Lower lobe of right lung (tissue), 2 donors: ENCODE data around the gene BCKDHB. TPM values are rescaled to one million over a fixed set of nuclear protein-coding genes. Genes with fewer than 3 reads are reported as not detected.

Source experiments
- ATAC-seq, 2 donors: fragments of 200-7000 bp; cut with Tn5 transposase; one replicate each; pipeline ENCODE4 v1.9.1; 2020 to 2022; ENCODE audit warnings: mild to moderate bottlenecking in 2 of 2, moderate library complexity in 2 of 2
- DNase-seq: peaks from one replicate; pipeline ENCODE4 v3.0.0-alpha.2; 2020
- H3K27ac ChIP-seq: fragments of 200-600 bp; one replicate; pipeline ENCODE4 v1.8.0; 2022
- H3K27me3 ChIP-seq: fragments of 200-600 bp; one replicate; pipeline ENCODE4 v1.8.0; 2022; ENCODE audit warnings: low read depth
- H3K36me3 ChIP-seq: fragments of 200-600 bp; one replicate; pipeline ENCODE4 v1.8.0; 2022; ENCODE audit warnings: mild to moderate bottlenecking
- H3K4me1 ChIP-seq: fragments of 200-600 bp; one replicate; pipeline ENCODE4 v1.8.0; 2022
- H3K4me3 ChIP-seq: fragments of 200-600 bp; one replicate; pipeline ENCODE4 v1.8.0; 2022; ENCODE audit warnings: mild to moderate bottlenecking
- H3K9me3 ChIP-seq: fragments of 200-600 bp; one replicate; pipeline ENCODE4 v1.8.0; 2022
- CTCF ChIP-seq: fragments of 200-600 bp; IDR thresholded peaks from one replicate; pipeline ENCODE4 v1.8.0; 2022; ENCODE audit warnings: antibody characterized with exemption, mild to moderate bottlenecking
- intact Hi-C: fragments of 100-400 bp; cut with DNase I; formaldehyde crosslinking; loops from one replicate; pipeline ENCODE4 v1.11.0; 2022
- total RNA-seq: library from RNA; stranded (reverse); fragmentation: NEBNext Ultra II Directional; extraction: Animal tissue kit (Norgen Biotek cat#: 25700); gene quantifications from one replicate; pipeline ENCODE4 v1.2.1, GENCODE V29; 2021
- donor health status: DM: no; HTN: yes; CAD: no; lungs with severe emphysema.

The BCKDHB gene
- total RNA-seq, 1 donor from 2014 or later = 13.8 TPM

- Histone ChIP-seq H3K9me3 (peaks cover 4% of the 10 kb centered on the region), H3K27me3 (no peaks in the 10 kb centered on the region), H3K36me3 (no peaks in the 10 kb centered on the region), H3K27ac (no peak overlapping the region), H3K4me1 (no peaks in the 10 kb centered on the region), H3K4me3 (no peak overlapping the region)
- intact Hi-C loops = no loop called here
- DNase-seq (no peak), ATAC-seq (no peak)
- TF ChIP-seq CTCF = no peak
Measured at GRCh38 chr6:80314531-80314930, 208.1 kb downstream of the BCKDHB start.

DNA sequence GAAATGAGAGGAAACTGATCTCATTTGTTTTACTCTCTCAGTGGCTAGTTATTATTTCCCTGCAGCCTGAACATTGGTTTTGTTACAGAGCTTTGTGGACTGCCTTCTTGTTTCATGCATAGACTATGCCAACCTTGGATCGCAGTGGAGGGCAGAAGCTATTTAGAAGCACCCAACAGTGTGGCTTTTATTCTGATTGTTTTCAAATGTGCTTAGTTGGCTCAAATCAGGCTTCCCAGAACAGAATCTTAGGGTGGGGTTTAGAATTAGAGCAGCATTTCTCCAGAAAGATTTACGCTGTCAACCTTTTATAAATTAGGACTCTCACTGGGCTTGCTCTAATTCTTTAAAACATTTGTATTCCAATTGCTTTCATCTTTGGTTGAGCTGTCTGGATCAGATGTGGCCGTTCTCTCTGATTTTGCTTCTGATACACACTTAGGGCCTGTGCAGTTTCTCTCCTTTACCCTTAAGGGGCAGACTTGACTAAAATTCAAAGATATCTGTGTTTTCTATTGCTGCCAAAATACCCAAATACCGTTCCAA, 210.3 kb downstream of the BCKDHB start:
- peaks cover 4% of the 10 kb centered on the region for H3K9me3 ChIP-seq
- H3K27me3 ChIP-seq = no peaks in the 10 kb centered on the region
- H3K4me1 ChIP-seq = no peaks in the 10 kb centered on the region
- DNase-seq (no peak), ATAC-seq (no peak)
- no peak overlapping the region for H3K4me3 ChIP-seq
- H3K27ac ChIP-seq = no peak overlapping the region
- no peaks in the 10 kb centered on the region for H3K36me3 ChIP-seq
- intact Hi-C loops = no loop called here
- TF ChIP-seq CTCF = no peak

- DNase-seq = no peak
- no peak overlapping the region for H3K4me3 ChIP-seq
- intact Hi-C loops = no loop called here
Measured at GRCh38 chr6:80319196-80319595, 212.7 kb downstream of the BCKDHB start.

DNA sequence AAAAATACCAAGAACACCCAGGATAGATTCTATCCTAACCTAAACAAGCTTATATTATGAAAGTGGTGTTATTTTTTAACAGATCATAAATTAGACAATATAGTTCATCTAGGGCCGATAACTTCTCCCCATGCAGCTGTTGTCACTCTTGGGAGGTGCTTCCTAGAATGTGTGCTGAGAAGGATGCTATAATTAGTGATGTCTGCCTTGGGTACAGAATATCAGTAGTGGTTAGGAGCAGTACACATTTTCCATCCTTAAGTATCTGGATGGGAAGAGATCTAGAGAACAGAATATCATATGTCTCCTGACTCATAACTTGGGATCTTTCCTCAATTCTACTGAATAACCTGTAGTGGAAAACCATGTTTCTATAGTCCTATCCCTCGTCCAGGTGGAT, 214.5 kb downstream of the BCKDHB start:
- H3K9me3 ChIP-seq = no peaks in the 10 kb centered on the region
- H3K36me3 ChIP-seq = no peaks in the 10 kb centered on the region
- no peak overlapping the region for H3K4me3 ChIP-seq
- ATAC-seq (no peak), DNase-seq (no peak)
- H3K27me3 ChIP-seq = no peaks in the 10 kb centered on the region
- no peak for TF ChIP-seq CTCF
- intact Hi-C loops = no loop called here
- no peak overlapping the region for H3K27ac ChIP-seq
- H3K4me1 ChIP-seq = no peaks in the 10 kb centered on the region

More at GRCh38 chr6:80319196-80319595, 212.7 kb downstream of the BCKDHB start:
- Histone ChIP-seq H3K27me3 (no peaks in the 10 kb centered on the region), H3K27ac (no peak overlapping the region), H3K9me3 (no peaks in the 10 kb centered on the region), H3K4me1 (no peaks in the 10 kb centered on the region), H3K36me3 (no peaks in the 10 kb centered on the region)
- no peak for TF ChIP-seq CTCF
- no peak for ATAC-seq

- intact Hi-C loops = no loop called here
- TF ChIP-seq CTCF = no peak
- Histone ChIP-seq H3K4me3 (no peak overlapping the region), H3K27me3 (no peaks in the 10 kb centered on the region), H3K27ac (no peak overlapping the region), H3K9me3 (no peaks in the 10 kb centered on the region), H3K4me1 (no peaks in the 10 kb centered on the region), H3K36me3 (no peaks in the 10 kb centered on the region)
- ATAC-seq (no peak), DNase-seq (no peak)
Measured at GRCh38 chr6:80325742-80326141, 219.3 kb downstream of the BCKDHB start.

DNA sequence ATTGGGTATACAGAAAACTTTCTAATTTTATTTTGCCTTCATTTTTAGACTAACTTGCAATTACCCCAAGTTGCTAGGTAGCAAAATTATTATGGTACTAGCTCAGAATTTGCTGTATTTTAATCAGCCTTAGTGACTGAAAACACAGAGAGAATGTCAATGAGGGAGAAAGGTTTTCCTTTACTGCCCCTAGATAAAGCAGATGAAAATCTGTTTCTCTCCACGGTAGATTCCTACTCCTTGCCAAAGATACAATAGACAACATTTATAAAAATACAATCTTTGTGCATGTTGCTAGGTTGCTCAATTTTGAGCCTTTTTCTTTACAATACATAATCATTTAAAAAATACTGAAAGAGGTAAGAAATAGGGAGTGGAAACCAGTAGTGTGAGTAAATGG, 222.2 kb downstream of the BCKDHB start:
- no peak overlapping the region for H3K4me3 ChIP-seq
- ATAC-seq = no peak

More for the DNA sequence above, 222.2 kb downstream of the BCKDHB start:
- H3K36me3 ChIP-seq = no peaks in the 10 kb centered on the region
- H3K4me1 ChIP-seq = no peaks in the 10 kb centered on the region
- no peak for TF ChIP-seq CTCF
- no peaks in the 10 kb centered on the region for H3K27me3 ChIP-seq
- H3K9me3 ChIP-seq = no peaks in the 10 kb centered on the region
- DNase-seq = no peak
- no peak overlapping the region for H3K27ac ChIP-seq
- intact Hi-C loops = no loop called here
